Keratinocyte (primary cell): ENCODE data around the gene TBC1D14. TPM values are rescaled to one million over a fixed set of nuclear protein-coding genes. Genes with fewer than 3 reads are reported as not detected.

Experiments
- DNase-seq: peaks from one replicate; pipeline ENCODE4 v3.0.0-alpha.2; 2011; ENCODE audit warnings: low read depth, missing footprints, low spot score
- FAIRE-seq: peaks from 2 replicates; lab custom pipeline; 2011; peaks lifted over from hg19 to GRCh38; lab: Jason Lieb, UNC
- H2AFZ ChIP-seq: 2 replicates; pipeline ENCODE4 v1.6.0; 2012; ENCODE audit warnings: low read length, control low read depth, inconsistent platforms; ENCODE audit not compliant: control insufficient read depth
- H3K27ac ChIP-seq: 2 replicates; pipeline ENCODE4 v1.5.1; 2011; ENCODE audit warnings: low read length; ENCODE audit not compliant: control insufficient read depth, insufficient read depth
- H3K27me3 ChIP-seq: 3 replicates; pipeline ENCODE4 v1.6.0; 2011; ENCODE audit warnings: low read length; ENCODE audit not compliant: control insufficient read depth, insufficient read depth; ENCODE audit errors: extremely low read depth
- H3K36me3 ChIP-seq, 2 experiments: 2 replicates in 1 of 2; 3 replicates in 1 of 2; pipeline ENCODE4 v1.5.1; 2011; ENCODE audit warnings: low read length in 2 of 2, mild to moderate bottlenecking in 1 of 2; ENCODE audit not compliant: control insufficient read depth in 2 of 2, insufficient read depth in 2 of 2; ENCODE audit errors: extremely low read depth in 1 of 2
- H3K4me1 ChIP-seq: 3 replicates; pipeline ENCODE4 v1.5.1; 2011; ENCODE audit warnings: low read length; ENCODE audit not compliant: control insufficient read depth, insufficient read depth; ENCODE audit errors: extremely low read depth
- H3K4me2 ChIP-seq: 3 replicates; pipeline ENCODE4 v1.6.0; 2011; ENCODE audit warnings: low read depth, low read length; ENCODE audit not compliant: control insufficient read depth, insufficient read depth; ENCODE audit errors: extremely low read depth
- H3K4me3 ChIP-seq, 3 experiments: fragments of 200-600 bp in 1 of 3; sonication (generic) in 1 of 3; 2 replicates in 2 of 3; 3 replicates in 1 of 3; pipeline ENCODE4 v1.5.1; 2011 to 2016; ENCODE audit warnings: low read length in 3 of 3, mild to moderate bottlenecking in 3 of 3, control low read depth in 2 of 3, inconsistent platforms in 1 of 3, low read depth in 1 of 3, mixed read lengths in 1 of 3, mixed run types in 1 of 3, moderate library complexity in 1 of 3; ENCODE audit not compliant: control insufficient read depth in 2 of 3, insufficient read depth in 2 of 3; ENCODE audit errors: extremely low read depth in 1 of 3
- H3K79me2 ChIP-seq: 2 replicates; pipeline ENCODE4 v1.6.0; 2012; ENCODE audit warnings: low read length; ENCODE audit not compliant: control insufficient read depth, insufficient read depth
- H3K9ac ChIP-seq: 3 replicates; pipeline ENCODE4 v1.6.0; 2011; ENCODE audit warnings: low read length; ENCODE audit not compliant: control insufficient read depth, insufficient read depth; ENCODE audit errors: extremely low read depth
- H3K9me1 ChIP-seq: 3 replicates; pipeline ENCODE4 v1.6.0; 2011; ENCODE audit warnings: low read length; ENCODE audit not compliant: control insufficient read depth, insufficient read depth; ENCODE audit errors: extremely low read depth
- H3K9me3 ChIP-seq: 2 replicates; pipeline ENCODE4 v1.5.1; 2012; ENCODE audit warnings: low read depth, low read length; ENCODE audit not compliant: control insufficient read depth
- H4K20me1 ChIP-seq: 3 replicates; pipeline ENCODE4 v1.6.0; 2011; ENCODE audit warnings: low read length; ENCODE audit not compliant: control insufficient read depth, insufficient read depth; ENCODE audit errors: extremely low read depth
- EZH2 ChIP-seq: IDR thresholded peaks from one replicate; pipeline ENCODE4 v1.6.1; 2012; ENCODE audit warnings: inconsistent platforms, mild to moderate bottlenecking, low read length, moderate library complexity
- dilution Hi-C: fragments of 300-500 bp; cut with MboI; formaldehyde crosslinking; loops from one replicate; pipeline ENCODE4 v1.7.0; 2020; ENCODE audit warnings: low sequenced_read_pairs; ENCODE audit not compliant: extremely low pct_ligation_motif_present
- polyA plus RNA-seq, 5 experiments: library from polyadenylated mRNA; depleted of rRNA in 3 of 5; stranded (reverse) in 3 of 5; stranded (forward) in 1 of 5; unstranded in 1 of 5; fragments of >200 nt; gene quantifications; 1 replicate in 1 of 5; 2 replicates in 3 of 5; 3 replicates in 1 of 5; pipeline versions ENCODE4 v1.2.1 to v1.2.3, GENCODE V29; 2011 to 2012; ENCODE audit warnings: missing spikeins in 2 of 5, low read depth in 1 of 5, low replicate concordance in 1 of 5
- TF ChIP-seq, protein P1 (sequence below), 3 experiments: IDR thresholded peaks in 1 of 3; conservative IDR thresholded peaks in 1 of 3; optimal IDR thresholded peaks in 1 of 3; 2 replicates in 2 of 3; 3 replicates in 1 of 3; pipeline versions ENCODE3 to v1.5.1; 2011; ENCODE audit warnings: low read length in 3 of 3, mild to moderate bottlenecking in 3 of 3, moderate library complexity in 2 of 3, control low read depth in 1 of 3, inconsistent platforms in 1 of 3; ENCODE audit not compliant: insufficient read depth in 2 of 3; ENCODE audit errors: extremely low read depth in 1 of 3

Gene TBC1D14
- polyA plus RNA-seq, 1 donor (not counting 4 experiments of a cell fraction or from before 2014, with no cell fraction given), result 55.1 TPM

DNA sequence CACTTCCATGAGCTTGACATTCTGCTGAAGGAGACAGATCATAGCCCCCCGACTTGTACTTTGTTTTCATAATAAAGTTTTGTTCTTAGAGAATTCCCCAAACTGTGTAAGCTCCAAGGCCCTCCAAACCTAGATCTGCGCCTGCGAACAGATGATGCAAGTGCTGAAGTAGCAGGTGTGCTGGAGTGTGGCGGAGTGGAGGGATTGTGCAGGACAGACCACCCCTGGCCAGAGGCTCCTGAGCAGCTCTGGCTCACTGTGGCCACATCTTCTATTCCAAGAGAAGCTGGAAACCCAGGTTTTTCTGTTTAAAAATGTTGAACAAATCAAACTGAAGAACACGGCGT, 46.4 kb downstream of the TBC1D14 start:
- peak overlapping the region; percentile 30 for H3K4me2 ChIP-seq

DNA sequence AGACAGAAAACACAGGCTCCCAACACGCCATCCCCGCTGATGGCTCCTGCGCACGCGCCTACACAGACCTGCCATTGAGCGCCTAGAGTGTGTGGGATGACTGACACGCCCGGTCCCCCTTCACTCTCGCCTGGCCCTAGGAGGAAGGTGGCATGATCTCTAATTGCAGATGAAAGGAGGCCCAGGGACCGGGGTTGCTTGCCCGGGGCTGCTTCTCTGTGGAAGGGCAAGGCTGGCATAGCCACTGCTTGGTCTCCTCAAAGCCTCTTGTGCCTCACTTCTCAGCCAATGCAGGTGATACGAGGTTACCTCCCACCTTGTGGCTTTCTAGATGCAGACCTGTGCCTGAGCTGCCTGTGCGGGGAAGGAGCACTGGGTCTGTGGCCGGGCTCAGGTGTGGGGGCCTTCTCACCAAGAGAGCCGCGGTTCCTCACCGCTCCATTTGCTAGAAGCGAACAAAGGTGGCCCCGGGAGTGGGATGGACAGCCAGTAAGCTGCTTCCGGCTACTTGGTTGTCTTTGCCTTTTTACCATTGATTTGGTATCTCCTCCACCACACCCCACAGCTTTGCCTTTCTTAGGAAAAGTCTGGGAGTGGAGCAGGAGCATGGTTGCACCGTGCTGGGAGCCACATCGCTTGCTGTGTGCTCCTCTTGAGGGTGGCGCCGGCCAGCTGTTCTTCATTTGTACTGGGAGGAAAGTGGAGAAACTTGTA, 47.0 kb downstream of the TBC1D14 start:
- Histone ChIP-seq H4K20me1 (no peaks in the 10 kb centered on the region), H3K9me1 (no peaks in the 10 kb centered on the region), H3K9ac (no peak overlapping the region), H3K4me2 (no peak overlapping the region), H3K4me1 (peaks cover 24% of the 10 kb centered on the region), H3K9me3 (no peaks in the 10 kb centered on the region), H3K36me3 (no peaks in the 10 kb centered on the region), H3K27me3 (no peaks in the 10 kb centered on the region), H3K79me2 (no peaks in the 10 kb centered on the region), H2AFZ (no peak overlapping the region), H3K27ac (no peak overlapping the region), H3K4me3 (no peak overlapping the region)
- FAIRE-seq, result no peak
- DNase-seq, result no peak
- dilution Hi-C loops, result no loop called here
- TF ChIP-seq, protein P1, sequence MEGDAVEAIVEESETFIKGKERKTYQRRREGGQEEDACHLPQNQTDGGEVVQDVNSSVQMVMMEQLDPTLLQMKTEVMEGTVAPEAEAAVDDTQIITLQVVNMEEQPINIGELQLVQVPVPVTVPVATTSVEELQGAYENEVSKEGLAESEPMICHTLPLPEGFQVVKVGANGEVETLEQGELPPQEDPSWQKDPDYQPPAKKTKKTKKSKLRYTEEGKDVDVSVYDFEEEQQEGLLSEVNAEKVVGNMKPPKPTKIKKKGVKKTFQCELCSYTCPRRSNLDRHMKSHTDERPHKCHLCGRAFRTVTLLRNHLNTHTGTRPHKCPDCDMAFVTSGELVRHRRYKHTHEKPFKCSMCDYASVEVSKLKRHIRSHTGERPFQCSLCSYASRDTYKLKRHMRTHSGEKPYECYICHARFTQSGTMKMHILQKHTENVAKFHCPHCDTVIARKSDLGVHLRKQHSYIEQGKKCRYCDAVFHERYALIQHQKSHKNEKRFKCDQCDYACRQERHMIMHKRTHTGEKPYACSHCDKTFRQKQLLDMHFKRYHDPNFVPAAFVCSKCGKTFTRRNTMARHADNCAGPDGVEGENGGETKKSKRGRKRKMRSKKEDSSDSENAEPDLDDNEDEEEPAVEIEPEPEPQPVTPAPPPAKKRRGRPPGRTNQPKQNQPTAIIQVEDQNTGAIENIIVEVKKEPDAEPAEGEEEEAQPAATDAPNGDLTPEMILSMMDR (optimal IDR thresholded peaks at IDR 0.05 in 1 of 3, IDR thresholded peaks at IDR 0.05 in 1 of 3, conservative IDR thresholded peaks at IDR 0.05 in 1 of 3; ENCODE audit: extremely low read depth in 1 of 3, insufficient read depth in 2 of 3, low read length in 3 of 3), result no peak
- TF ChIP-seq EZH2, result no peak

More for the DNA sequence above, 46.4 kb downstream of the TBC1D14 start:
- no peaks in the 10 kb centered on the region for H3K9me3 ChIP-seq
- no peak overlapping the region for H3K4me3 ChIP-seq
- H3K27ac ChIP-seq, result no peak overlapping the region
- no peaks in the 10 kb centered on the region for H4K20me1 ChIP-seq
- dilution Hi-C loops, result no loop called here
- no peaks in the 10 kb centered on the region for H3K9me1 ChIP-seq
- no peak overlapping the region for H2AFZ ChIP-seq
- peaks cover 24% of the 10 kb centered on the region for H3K4me1 ChIP-seq
- DNase-seq, result no peak
- FAIRE-seq, result no peak
- H3K36me3 ChIP-seq, result no peaks in the 10 kb centered on the region
- H3K9ac ChIP-seq, result no peak overlapping the region
- no peaks in the 10 kb centered on the region for H3K79me2 ChIP-seq
- no peaks in the 10 kb centered on the region for H3K27me3 ChIP-seq
- no peak for TF ChIP-seq EZH2
- TF ChIP-seq, protein P1 (optimal IDR thresholded peaks at IDR 0.05 in 1 of 3, IDR thresholded peaks at IDR 0.05 in 1 of 3, conservative IDR thresholded peaks at IDR 0.05 in 1 of 3; ENCODE audit: extremely low read depth in 1 of 3, insufficient read depth in 2 of 3, low read length in 3 of 3), result no peak
